Activated B cell treated with CpG ODN at 0.5 μM for 24 hours (primary cell): Measurements from ENCODE around the gene LIMK2. TPM values are rescaled to one million over a fixed set of nuclear protein-coding genes. Genes with fewer than 3 reads are reported as not detected.

Experiments
- ATAC-seq: fragments of 200-7000 bp; cut with Tn5 transposase; one replicate; pipeline ENCODE4 v1.10.0; 2021; ENCODE audit warnings: low read depth, mild to moderate bottlenecking, moderate library complexity
- CTCF ChIA-PET: fragments of 350-600 bp; sonication (Branson Sonifier 250); formaldehyde crosslinking; loops from one replicate; lab custom pipeline; 2021; ENCODE audit warnings: antibody characterized with exemption; lab: Charles Lee
- POLR2A ChIA-PET: fragments of 350-600 bp; sonication (Branson Sonifier 250); formaldehyde crosslinking; loops from one replicate; lab custom pipeline; 2021; ENCODE audit warnings: antibody characterized with exemption; lab: Charles Lee
- DNase-seq: peaks from one replicate; pipeline ENCODE4 v3.0.0; 2022
- H3K27ac Mint-ChIP-seq: one replicate; pipeline ENCODE4 v1.8.0; 2020; ENCODE audit warnings: mixed read lengths
- H3K27me3 Mint-ChIP-seq: one replicate; pipeline ENCODE4 v1.8.0; 2021; ENCODE audit warnings: mixed read lengths
- H3K36me3 Mint-ChIP-seq: one replicate; pipeline ENCODE4 v1.8.0; 2021; ENCODE audit warnings: low read depth, mixed read lengths
- H3K4me1 Mint-ChIP-seq: one replicate; pipeline ENCODE4 v1.8.0; 2021; ENCODE audit warnings: mixed read lengths
- H3K4me3 Mint-ChIP-seq: one replicate; pipeline ENCODE4 v1.8.0; 2020; ENCODE audit warnings: mild to moderate bottlenecking, mixed read lengths
- H3K9me3 Mint-ChIP-seq: one replicate; pipeline ENCODE4 v1.8.0; 2020; ENCODE audit warnings: mixed read lengths
- CTCF ChIP-seq: fragments of 200-600 bp; IDR thresholded peaks from one replicate; pipeline ENCODE4 v1.8.0; 2022; ENCODE audit warnings: antibody characterized with exemption, mild to moderate bottlenecking
- intact Hi-C: fragments of 100-400 bp; cut with micrococcal nuclease; formaldehyde crosslinking; loops from one replicate; pipeline ENCODE4 v1.15.1; 2024
- total RNA-seq: library from RNA; stranded (reverse); gene quantifications from 2 replicates; pipeline ENCODE4 v1.2.3, GENCODE V29; 2022

The LIMK2 gene
- total RNA-seq, 1 donor from 2014 or later: 17.7 TPM

GRCh38 chr22:31329029-31329428 lies 116.9 kb downstream of the LIMK2 start:
- ATAC-seq (no peak), DNase-seq (no peak)
- Mint-ChIP-seq H3K9me3 (no peaks in the 10 kb centered on the region), H3K4me1 (no peaks in the 10 kb centered on the region), H3K27ac (no peak overlapping the region), H3K36me3 (peaks cover 94% of the 10 kb centered on the region), H3K27me3 (no peaks in the 10 kb centered on the region), H3K4me3 (no peak overlapping the region)
- intact Hi-C loops: no loop called here
- TF ChIP-seq CTCF: no peak
- ChIA-PET CTCF (no interaction called here), POLR2A (no interaction called here)

Other genes starting within 250 kb of the LIMK2 start
- 22.6 and 23.8 TPM in 2 replicates for gene MORC2, start 243.5 kb upstream of the LIMK2 start, total RNA-seq
- gene TUG1, start 243.0 kb upstream of the LIMK2 start, total RNA-seq: 70.4 and 83.0 TPM in 2 replicates
- 2.8 and 3.1 TPM in 2 replicates for gene SMTN, start 131.0 kb upstream of the LIMK2 start, total RNA-seq
- 9.0 and 9.5 TPM in 2 replicates for gene SELENOM, start 104.7 kb upstream of the LIMK2 start, total RNA-seq
- 0.12 and 0.16 TPM in 2 replicates for gene INPP5J, start 89.3 kb upstream of the LIMK2 start, total RNA-seq
- gene PLA2G3, start 71.8 kb upstream of the LIMK2 start, total RNA-seq: not detected in 2 replicates
- 19.0 and 20.7 TPM in 2 replicates for gene RNF185, start 52.1 kb upstream of the LIMK2 start, total RNA-seq
- 20.3 and 21.0 TPM in 2 replicates for gene PIK3IP1, start 80.2 kb downstream of the LIMK2 start, total RNA-seq
- gene PATZ1, start 134.0 kb downstream of the LIMK2 start, total RNA-seq: 35.4 and 37.4 TPM in 2 replicates
- 68.5 and 71.1 TPM in 2 replicates for gene DRG1, start 187.3 kb downstream of the LIMK2 start, total RNA-seq